ENCODE measurements around the gene RILPL2. TPM values are rescaled to one million over a fixed set of nuclear protein-coding genes. Genes with fewer than 3 reads are reported as not detected.
"Not testable (repeated sequence)": the region's sequence is repeated elsewhere in the genome, so short reads cannot be mapped to it uniquely, and the experiment has no call there.

Gene RILPL2
- total and polyA plus RNA-seq, 4 donors, result 1.7 to 2.9 (median 2.2) TPM

DNA sequence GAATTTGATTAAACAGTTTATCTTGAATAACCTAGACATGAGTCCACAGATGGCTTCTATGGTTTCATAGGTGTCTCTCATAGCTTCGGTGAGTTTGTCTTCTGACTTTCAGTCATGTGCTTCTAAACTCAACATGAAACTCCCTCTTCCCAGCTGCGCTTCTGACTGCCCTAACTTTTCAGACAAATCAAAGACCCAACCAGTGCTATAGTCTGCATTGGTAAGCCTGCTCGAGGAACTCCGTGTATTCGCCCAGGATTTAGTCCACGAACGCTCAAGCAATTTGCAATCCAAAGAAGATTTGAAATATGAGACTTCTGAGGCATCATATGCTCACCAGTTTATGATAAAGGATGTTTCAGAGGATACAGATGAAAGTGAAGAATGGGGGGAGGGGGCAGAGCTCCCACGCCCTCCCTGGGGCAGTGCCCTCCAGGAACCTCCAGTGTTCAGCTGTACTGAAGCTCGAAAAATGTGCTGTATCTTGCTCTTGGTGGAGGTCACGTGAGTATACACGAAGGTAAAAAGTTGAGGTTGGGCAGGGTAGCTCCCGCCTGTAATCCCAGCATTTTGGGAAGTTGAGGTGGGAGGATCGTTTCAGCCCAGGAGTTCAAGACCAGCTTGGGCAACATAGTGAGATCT lies 5.2 kb upstream of the RILPL2 start:
- Histone ChIP-seq H3K27ac (ENCODE audit: low read depth, low read length) (no peak overlapping the region), H3K36me3 (ENCODE audit: control insufficient read depth, insufficient read depth, low read length) (no peaks in the 10 kb centered on the region), H3K27me3 (ENCODE audit: control insufficient read depth, insufficient read depth, low read length) (no peaks in the 10 kb centered on the region), H3K9me3 (ENCODE audit: control insufficient read depth, insufficient read depth, low read length) (no peaks in the 10 kb centered on the region), H3K4me3 (ENCODE audit: low read depth, low read length) (no peak overlapping the region), H3K4me1 (ENCODE audit: control insufficient read depth, insufficient read depth, low read length) (peaks cover 11% of the 10 kb centered on the region)
- 87% methylated on average over 13 of the region's 13 CpGs for WGBS (ENCODE audit: insufficient coverage)
- no peak for DNase-seq (ENCODE audit: low read depth in 4 of 6, low spot score in 6 of 6)

DNA sequence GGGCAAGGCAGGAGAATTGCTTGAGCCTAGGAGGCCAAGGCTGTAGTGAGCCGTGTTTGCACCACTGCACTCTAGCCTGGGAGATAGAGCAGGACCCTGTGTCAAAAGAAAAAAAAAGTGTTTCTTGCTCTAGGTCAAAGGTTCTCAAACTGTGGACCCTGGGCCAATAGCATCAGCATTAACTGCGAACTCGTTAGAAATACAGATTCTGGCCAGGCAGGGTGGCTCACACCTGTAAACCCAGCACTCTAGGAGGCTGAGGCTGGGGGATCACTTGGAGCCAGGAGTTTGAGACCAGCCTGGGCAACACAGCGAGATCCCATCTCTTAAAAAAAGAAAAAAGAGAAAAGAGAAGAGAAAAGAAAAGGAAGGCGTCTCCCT lies 858 bp downstream of the RILPL2 start:
- H3K4me3 ChIP-seq (ENCODE audit: low read depth, low read length), result peak overlapping the region; percentile 79
- H3K27me3 ChIP-seq (ENCODE audit: control insufficient read depth, insufficient read depth, low read length), result no peaks in the 10 kb centered on the region
- peaks cover 6% of the 10 kb centered on the region for H3K36me3 ChIP-seq (ENCODE audit: control insufficient read depth, insufficient read depth, low read length)
- no peaks in the 10 kb centered on the region for H3K9me3 ChIP-seq (ENCODE audit: control insufficient read depth, insufficient read depth, low read length)
- peaks cover 17% of the 10 kb centered on the region for H3K4me1 ChIP-seq (ENCODE audit: control insufficient read depth, insufficient read depth, low read length)
- no peak for DNase-seq (ENCODE audit: low read depth in 4 of 6, low spot score in 6 of 6)
- H3K27ac ChIP-seq (ENCODE audit: low read depth, low read length), result no peak overlapping the region
- WGBS (ENCODE audit: insufficient coverage), result 74% methylated on average over 4 of the region's 5 CpGs

DNA sequence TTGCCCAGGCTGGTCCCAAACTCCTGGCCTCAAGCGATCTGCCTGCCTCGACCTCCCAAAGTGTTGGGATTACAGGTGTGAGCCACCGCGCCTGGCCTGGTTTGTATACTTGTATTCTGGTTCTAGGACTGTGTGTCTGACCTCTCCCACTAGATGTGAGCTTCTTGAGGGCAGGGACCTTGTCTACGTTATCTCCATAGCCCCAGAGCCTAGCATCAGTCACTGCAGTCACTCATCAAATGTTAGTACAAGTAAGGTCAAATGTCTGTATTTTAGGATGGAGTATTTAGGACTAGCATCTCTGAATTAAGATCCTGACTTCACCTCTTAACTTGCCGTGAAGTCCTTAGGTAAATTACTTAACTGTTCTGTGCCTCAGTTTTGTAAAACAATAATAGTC lies 2.9 kb downstream of the RILPL2 start:
- peaks cover 17% of the 10 kb centered on the region for H3K4me1 ChIP-seq (ENCODE audit: control insufficient read depth, insufficient read depth, low read length)
- H3K27me3 ChIP-seq (ENCODE audit: control insufficient read depth, insufficient read depth, low read length), result no peaks in the 10 kb centered on the region
- H3K9me3 ChIP-seq (ENCODE audit: control insufficient read depth, insufficient read depth, low read length), result no peaks in the 10 kb centered on the region
- no peak overlapping the region for H3K4me3 ChIP-seq (ENCODE audit: low read depth, low read length)
- DNase-seq (ENCODE audit: low read depth in 4 of 6, low spot score in 6 of 6), result no peak
- H3K36me3 ChIP-seq (ENCODE audit: control insufficient read depth, insufficient read depth, low read length), result peaks cover 9% of the 10 kb centered on the region
- no peak overlapping the region for H3K27ac ChIP-seq (ENCODE audit: low read depth, low read length)
- WGBS (ENCODE audit: insufficient coverage), result 100% methylated on average over 2 of the region's 6 CpGs

- H3K27ac ChIP-seq (ENCODE audit: low read depth, low read length); H3K27me3 ChIP-seq (ENCODE audit: control insufficient read depth, insufficient read depth, low read length); DNase-seq (ENCODE audit: low read depth in 4 of 6, low spot score in 6 of 6); H3K36me3 ChIP-seq (ENCODE audit: control insufficient read depth, insufficient read depth, low read length); H3K4me3 ChIP-seq (ENCODE audit: low read depth, low read length); H3K9me3 ChIP-seq (ENCODE audit: control insufficient read depth, insufficient read depth, low read length): not testable (repeated sequence)
- 86% methylated on average over 9 of the region's 15 CpGs for WGBS (ENCODE audit: insufficient coverage)
- peaks cover 17% of the 10 kb centered on the region for H3K4me1 ChIP-seq (ENCODE audit: control insufficient read depth, insufficient read depth, low read length)
Observed at GRCh38 chr12:123431951-123432817, 4.3 kb downstream of the RILPL2 start.

- not testable (repeated sequence) for H3K9me3 ChIP-seq (ENCODE audit: control insufficient read depth, insufficient read depth, low read length); H3K4me1 ChIP-seq (ENCODE audit: control insufficient read depth, insufficient read depth, low read length); H3K4me3 ChIP-seq (ENCODE audit: low read depth, low read length); H3K27me3 ChIP-seq (ENCODE audit: control insufficient read depth, insufficient read depth, low read length); H3K27ac ChIP-seq (ENCODE audit: low read depth, low read length); DNase-seq (ENCODE audit: low read depth in 4 of 6, low spot score in 6 of 6)
- H3K36me3 ChIP-seq (ENCODE audit: control insufficient read depth, insufficient read depth, low read length), result peaks cover 13% of the 10 kb centered on the region
- WGBS (ENCODE audit: insufficient coverage), result 100% methylated on average over 4 of the region's 8 CpGs
Observed at GRCh38 chr12:123429101-123429500, 7.4 kb downstream of the RILPL2 start.

DNA sequence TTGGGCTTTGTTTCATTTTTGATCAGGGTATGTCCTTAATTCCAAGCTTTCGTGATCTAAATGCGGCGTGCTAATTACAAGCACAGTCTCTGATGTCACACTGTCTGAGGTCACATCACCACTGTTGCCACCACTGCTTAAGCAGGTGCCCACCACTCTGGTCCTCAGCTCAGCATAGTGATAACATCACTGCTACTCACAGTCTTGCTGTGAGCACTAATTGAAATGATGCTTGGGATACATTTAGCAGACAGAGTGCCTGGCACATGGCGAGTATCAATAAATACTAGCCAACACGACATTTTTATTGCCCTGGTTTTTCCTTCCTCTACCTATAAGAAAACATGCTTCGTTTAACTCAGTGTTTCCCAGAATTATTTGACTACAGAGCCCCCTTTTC lies 7.9 kb downstream of the RILPL2 start:
- H3K9me3 ChIP-seq (ENCODE audit: control insufficient read depth, insufficient read depth, low read length), result no peaks in the 10 kb centered on the region
- H3K4me1 ChIP-seq (ENCODE audit: control insufficient read depth, insufficient read depth, low read length), result no peaks in the 10 kb centered on the region
- 78% methylated on average over 5 of the region's 6 CpGs for whole genome bisulfite sequencing (ENCODE audit: insufficient coverage)
- peak in 1 of 6 donors; percentile 60 for DNase-seq (ENCODE audit: low read depth in 4 of 6, low spot score in 6 of 6)
- no peaks in the 10 kb centered on the region for H3K27me3 ChIP-seq (ENCODE audit: control insufficient read depth, insufficient read depth, low read length)
- H3K4me3 ChIP-seq (ENCODE audit: low read depth, low read length), result no peak overlapping the region
- H3K27ac ChIP-seq (ENCODE audit: low read depth, low read length), result no peak overlapping the region
- H3K36me3 ChIP-seq (ENCODE audit: control insufficient read depth, insufficient read depth, low read length), result peaks cover 13% of the 10 kb centered on the region

- H3K36me3 ChIP-seq (ENCODE audit: control insufficient read depth, insufficient read depth, low read length), result peaks cover 19% of the 10 kb centered on the region
- no peaks in the 10 kb centered on the region for H3K9me3 ChIP-seq (ENCODE audit: control insufficient read depth, insufficient read depth, low read length)
- no peak overlapping the region for H3K27ac ChIP-seq (ENCODE audit: low read depth, low read length)
- DNase-seq (ENCODE audit: low read depth in 4 of 6, low spot score in 6 of 6), result no peak
- no peaks in the 10 kb centered on the region for H3K4me1 ChIP-seq (ENCODE audit: control insufficient read depth, insufficient read depth, low read length)
- H3K27me3 ChIP-seq (ENCODE audit: control insufficient read depth, insufficient read depth, low read length), result no peaks in the 10 kb centered on the region
- WGBS (ENCODE audit: insufficient coverage), result 90% methylated on average over 3 of the region's 8 CpGs
- H3K4me3 ChIP-seq (ENCODE audit: low read depth, low read length), result no peak overlapping the region
Observed at GRCh38 chr12:123427036-123427769, 9.3 kb downstream of the RILPL2 start.

DNA sequence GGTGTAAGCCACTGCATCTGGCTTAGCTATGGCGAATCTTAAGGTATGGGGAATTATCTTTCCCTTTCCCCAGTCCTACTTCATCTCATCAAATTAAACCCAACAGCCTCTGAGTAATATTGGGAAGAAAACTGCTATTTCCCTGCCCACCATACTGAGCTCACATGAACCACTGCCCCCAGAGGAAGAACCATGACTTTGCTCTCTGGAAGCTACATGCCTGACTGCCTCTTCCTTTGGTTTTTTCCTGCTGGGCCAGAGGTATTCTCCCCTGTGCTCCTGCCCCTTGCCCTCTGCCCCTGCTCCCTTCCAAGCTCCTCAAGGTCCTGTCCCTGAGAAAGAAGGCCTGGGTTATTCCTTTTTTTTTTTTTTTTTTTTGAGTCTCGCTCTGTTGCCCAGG lies 15.2 kb downstream of the RILPL2 start:
- H3K27me3 ChIP-seq (ENCODE audit: control insufficient read depth, insufficient read depth, low read length), result no peaks in the 10 kb centered on the region

DNA sequence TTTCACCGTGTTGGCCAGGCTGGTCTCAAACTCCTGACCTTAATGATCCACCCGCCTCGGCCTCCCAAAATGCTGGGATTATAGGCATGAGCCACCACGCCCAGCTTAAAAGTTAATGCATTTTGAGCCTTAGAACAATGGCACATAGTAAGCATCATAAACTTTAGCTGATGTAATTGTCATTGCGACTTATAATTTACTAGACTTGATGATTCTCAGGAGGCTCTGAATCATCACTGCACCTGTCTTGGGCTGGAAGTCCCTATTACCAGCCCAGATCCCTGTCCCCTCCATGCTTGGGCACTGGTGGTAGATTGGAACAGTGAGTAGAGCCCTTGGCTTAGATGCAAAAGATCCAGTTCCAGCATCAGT lies 26.5 kb downstream of the RILPL2 start:
- H3K4me3 ChIP-seq (ENCODE audit: low read depth, low read length), result no peak overlapping the region
- no peak overlapping the region for H3K27ac ChIP-seq (ENCODE audit: low read depth, low read length)
- no peak for DNase-seq (ENCODE audit: low read depth in 4 of 6, low spot score in 6 of 6)
- no peaks in the 10 kb centered on the region for H3K27me3 ChIP-seq (ENCODE audit: control insufficient read depth, insufficient read depth, low read length)
- 100% methylated on average over 3 of the region's 5 CpGs for WGBS (ENCODE audit: insufficient coverage)
- peaks cover 38% of the 10 kb centered on the region for H3K36me3 ChIP-seq (ENCODE audit: control insufficient read depth, insufficient read depth, low read length)
- no peaks in the 10 kb centered on the region for H3K4me1 ChIP-seq (ENCODE audit: control insufficient read depth, insufficient read depth, low read length)
- no peaks in the 10 kb centered on the region for H3K9me3 ChIP-seq (ENCODE audit: control insufficient read depth, insufficient read depth, low read length)

More for the DNA sequence above, 15.2 kb downstream of the RILPL2 start:
- H3K4me3 ChIP-seq (ENCODE audit: low read depth, low read length), result no peak overlapping the region
- H3K9me3 ChIP-seq (ENCODE audit: control insufficient read depth, insufficient read depth, low read length), result no peaks in the 10 kb centered on the region
- no peaks in the 10 kb centered on the region for H3K4me1 ChIP-seq (ENCODE audit: control insufficient read depth, insufficient read depth, low read length)
- WGBS (ENCODE audit: insufficient coverage), result no CpG with 5 or more reads among the region's 2 CpGs
- no peak overlapping the region for H3K27ac ChIP-seq (ENCODE audit: low read depth, low read length)
- no peak for DNase-seq (ENCODE audit: low read depth in 4 of 6, low spot score in 6 of 6)
- peaks cover 15% of the 10 kb centered on the region for H3K36me3 ChIP-seq (ENCODE audit: control insufficient read depth, insufficient read depth, low read length)
